Kidney capillary endothelial cell (primary cell): ENCODE data around the gene EML1.
"Not testable (repeated sequence)": the region's sequence is repeated elsewhere in the genome, so short reads cannot be mapped to it uniquely, and the experiment has no call there.

ENCODE experiments used
- DNase-seq: peaks from one replicate; pipeline ENCODE4 v3.0.0-alpha.2; 2018; ENCODE audit warnings: low spot score

EML1 gene

GRCh38 chr14:99938896-99939295, 145.7 kb downstream of the EML1 start:
- no peak for DNase-seq

- DNase-seq: no peak
These were observed 146.2 kb downstream of the EML1 start for GRCh38 chr14:99939421-99939820.

DNA sequence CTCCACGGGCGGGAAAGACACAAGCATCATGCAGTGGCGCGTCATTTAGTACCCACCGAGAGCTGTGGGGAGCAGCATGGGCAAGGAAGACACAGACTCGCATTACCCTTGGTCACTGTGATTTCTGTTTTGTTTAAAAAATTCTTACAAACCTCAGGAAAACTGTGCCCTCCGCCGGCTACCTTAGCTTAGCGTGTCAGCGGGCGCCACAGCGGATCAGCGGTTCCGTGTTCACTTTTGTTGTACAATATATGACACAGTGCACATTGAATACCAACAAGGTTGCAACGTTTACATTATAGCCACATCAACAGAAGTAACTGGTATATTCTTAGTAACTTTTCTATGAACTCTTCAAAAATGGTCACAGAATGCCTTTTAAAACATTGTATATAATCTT, 146.9 kb downstream of the EML1 start:
- no peak for DNase-seq

GRCh38 chr14:99941211-99941610, 148.0 kb downstream of the EML1 start:
- no peak for DNase-seq

- no peak for DNase-seq
These were observed 150.4 kb downstream of the EML1 start for GRCh38 chr14:99943620-99944019.

- DNase-seq: no peak
These were observed 151.0 kb downstream of the EML1 start for GRCh38 chr14:99944241-99944651.

- DNase-seq: no peak
These were observed 152.8 kb downstream of the EML1 start for GRCh38 chr14:99945732-99946651.

DNA sequence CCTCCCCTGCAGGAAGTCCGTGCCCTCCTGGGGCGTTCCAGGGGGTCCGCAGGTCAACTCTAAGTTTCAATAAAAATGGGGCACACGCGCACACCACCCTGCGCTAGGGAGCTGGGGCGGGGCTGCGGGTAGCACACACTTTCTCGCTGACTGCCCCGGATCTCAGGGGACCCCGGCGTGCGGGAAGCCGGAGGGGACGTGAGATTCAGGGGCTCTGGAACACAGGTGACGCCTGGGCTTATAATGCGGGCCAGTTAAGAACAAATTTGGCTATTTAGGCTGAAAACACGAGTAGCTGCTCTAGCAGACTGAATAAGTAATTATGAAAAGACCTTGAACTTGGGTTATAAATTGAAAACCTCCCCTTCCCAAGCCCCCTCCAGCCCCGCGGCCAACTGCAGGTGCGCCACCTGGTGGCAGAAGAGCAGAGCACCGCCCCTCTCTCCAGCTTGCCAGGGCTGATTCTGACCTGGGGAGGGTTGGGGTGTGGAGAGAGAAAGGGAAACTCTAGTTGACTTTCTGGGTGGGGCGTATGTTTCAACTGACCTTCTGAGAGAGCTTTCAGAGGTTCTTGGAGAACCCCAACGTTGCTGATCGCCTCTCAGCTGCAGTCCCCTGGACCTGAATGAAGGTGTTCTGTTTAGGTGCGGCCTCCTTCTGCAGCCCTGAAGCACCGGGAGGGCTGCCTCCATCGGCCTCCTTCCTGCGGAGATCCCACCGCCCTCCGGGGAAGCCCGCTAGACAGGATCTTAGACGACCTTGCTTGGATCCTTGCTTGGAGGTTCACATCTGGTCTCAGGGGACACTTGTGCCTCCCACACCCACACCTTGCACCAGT, 153.7 kb downstream of the EML1 start:
- DNase-seq: peak; percentile 22

- DNase-seq: no peak
These were observed 154.5 kb downstream of the EML1 start for GRCh38 chr14:99947695-99948094.

- not testable (repeated sequence) for DNase-seq
These were observed 156.0 kb downstream of the EML1 start for GRCh38 chr14:99949011-99949732.

DNA sequence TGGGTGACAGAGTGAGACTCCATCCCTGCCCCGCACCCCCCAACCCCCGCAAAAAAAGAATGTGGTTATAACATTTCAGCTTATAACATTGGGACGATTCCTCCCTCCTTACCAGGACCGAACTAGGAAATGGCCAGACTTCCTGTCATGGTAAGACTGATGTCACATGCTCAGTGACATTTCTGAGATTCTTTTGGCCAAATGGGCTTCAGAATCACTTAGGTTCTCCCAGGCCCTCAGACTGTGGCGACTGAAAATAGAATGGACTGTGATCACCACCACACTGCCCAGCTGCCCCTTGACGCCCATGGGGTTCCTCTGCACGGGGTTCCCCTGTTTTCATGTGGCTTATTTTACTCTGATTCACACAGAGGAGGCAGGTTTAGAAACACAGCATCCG, 157.0 kb downstream of the EML1 start:
- no peak for DNase-seq

DNA sequence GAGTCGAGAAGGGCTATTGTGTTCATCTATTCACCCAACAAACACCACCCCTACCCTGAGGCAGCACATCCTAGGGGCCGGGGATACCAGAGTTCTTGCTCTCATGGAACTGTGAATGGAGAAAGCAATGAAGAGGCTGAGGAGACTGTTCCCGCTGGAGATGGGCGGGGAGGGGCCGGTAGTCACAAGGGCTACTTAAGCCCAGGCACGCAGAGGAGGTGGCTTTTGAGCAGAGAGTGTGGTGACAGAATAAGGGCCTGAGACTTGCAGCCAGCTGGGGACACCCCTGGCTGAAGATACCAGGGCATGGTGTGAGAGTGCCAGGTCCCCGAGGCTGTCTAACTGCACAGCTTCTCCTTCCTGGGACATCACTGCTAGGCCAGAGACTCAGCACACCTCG, 157.9 kb downstream of the EML1 start:
- no peak for DNase-seq

- DNase-seq: no peak
These were observed 158.8 kb downstream of the EML1 start for GRCh38 chr14:99952039-99952438.

DNA sequence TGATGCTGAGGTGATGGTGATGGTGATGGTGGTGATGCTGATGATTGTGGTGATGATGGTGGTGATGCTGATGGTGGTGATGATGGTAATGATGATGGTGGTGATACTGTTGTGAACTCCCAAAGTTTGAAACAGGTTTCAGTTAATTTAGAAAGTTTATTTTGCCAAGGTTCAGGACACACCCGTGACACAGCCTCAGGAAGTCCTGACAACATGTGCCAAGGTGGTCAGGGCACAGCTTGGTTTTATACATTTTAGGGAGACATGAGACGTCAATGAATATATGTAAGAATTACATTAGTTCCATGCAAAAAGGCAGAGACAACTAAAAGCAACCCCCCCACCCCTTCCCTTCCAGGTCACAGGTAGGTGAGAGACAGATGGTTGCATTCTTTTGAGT, 159.2 kb downstream of the EML1 start:
- DNase-seq: no peak

DNA sequence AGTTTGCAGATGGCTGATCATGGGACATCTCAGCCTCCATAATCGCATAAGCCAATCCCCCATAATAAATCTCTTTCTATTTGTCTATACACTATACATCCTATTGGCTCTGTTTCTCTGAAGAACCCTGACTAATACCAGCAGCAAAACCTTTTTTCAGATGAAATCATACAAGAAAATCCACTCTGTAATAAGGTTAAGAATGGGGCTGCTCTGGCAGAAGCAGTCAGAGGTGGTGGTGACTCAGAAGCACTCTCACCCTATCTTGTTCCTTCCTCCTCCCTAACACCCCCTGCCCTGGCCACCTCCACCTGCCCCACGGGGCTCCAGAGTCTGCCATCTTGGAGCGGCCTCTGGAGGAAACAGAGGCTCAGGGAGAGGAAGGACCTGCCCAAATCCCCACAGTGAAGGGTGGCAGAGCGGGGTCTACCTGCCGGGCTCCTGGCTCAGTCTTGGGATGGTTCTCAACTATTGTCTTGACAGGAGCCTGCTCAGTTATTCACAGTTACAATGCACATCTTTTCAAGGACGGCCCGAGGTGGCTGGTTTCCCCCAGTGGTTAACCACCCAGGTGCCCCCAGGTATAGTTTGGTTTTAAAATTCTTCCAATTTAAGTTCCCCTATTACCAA, 162.7 kb downstream of the EML1 start:
- DNase-seq: no peak

- DNase-seq: no peak
These were observed 165.2 kb downstream of the EML1 start for GRCh38 chr14:99958380-99958779.

DNA sequence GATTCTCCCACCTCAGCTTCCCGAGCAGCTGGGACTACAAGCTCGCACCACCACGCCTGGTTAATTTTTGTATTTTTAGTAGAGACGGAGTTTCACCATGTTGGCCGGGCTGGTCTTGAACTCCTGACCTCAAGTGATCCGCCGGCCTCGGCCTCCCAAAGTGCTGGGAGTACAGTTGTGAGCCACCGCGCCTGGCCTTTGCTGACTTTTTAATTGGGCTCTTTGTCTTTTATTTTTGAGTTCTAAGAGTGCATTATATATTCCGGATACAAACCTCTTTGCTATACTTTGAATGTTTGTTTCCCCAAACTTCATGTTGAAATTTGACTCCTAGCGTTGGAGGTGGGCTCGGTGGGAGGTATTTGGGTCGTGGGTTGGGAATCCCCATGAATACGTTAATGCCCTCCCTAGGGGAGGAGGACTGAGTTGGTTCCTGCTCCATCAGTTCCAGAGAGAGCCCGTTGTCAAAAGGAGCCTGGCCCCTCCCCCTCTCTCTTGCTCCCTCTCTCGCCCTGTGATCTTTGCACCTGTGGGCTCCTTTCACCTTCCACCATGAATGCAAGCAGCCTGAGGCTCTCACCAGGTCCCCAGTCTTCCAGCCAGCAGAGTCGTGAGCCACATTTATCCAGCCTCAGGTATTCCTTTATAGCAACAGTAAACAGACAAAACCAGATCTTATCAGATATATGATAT, 168.8 kb downstream of the EML1 start:
- no peak for DNase-seq

- DNase-seq: no peak
These were observed 171.8 kb downstream of the EML1 start for GRCh38 chr14:99964979-99965378.

DNA sequence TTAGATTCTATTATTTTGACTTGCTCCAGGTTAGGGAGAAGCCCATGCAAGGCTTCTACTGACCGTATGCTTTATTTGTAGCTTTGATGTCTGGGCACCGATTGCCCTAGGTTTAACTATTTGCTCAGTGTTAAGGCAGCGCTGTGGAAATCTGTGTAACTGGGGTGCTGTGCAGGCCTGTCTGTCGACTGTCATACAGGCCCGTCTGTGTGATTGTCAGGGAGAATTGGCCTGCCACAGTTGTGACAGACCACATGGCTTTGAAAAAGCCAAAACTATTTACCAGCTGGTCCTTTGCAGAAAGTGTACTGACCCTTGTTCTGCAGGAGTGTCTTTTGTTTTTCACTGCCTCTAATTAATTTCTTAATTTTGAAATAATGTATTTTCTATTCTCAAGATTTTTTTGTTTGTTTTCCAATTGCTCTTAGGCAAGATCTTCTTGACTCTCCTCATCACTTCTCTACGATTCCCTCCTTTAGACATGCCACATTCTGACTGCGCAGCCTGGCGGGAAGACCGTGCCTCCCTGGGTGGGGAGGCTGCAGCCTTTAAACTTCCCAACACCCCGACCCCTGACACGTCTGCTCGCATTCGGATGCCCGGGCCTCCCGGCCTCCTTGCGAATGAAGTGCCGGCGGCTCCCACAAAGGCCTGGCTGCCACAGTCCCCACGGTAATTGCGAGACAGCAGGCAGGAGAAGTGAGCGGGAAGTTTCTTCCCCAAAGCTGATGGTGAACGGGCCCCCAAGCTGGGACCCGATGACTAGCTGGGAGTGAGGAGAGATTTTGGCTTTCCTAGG, 173.0 kb downstream of the EML1 start:
- DNase-seq: no peak

DNA sequence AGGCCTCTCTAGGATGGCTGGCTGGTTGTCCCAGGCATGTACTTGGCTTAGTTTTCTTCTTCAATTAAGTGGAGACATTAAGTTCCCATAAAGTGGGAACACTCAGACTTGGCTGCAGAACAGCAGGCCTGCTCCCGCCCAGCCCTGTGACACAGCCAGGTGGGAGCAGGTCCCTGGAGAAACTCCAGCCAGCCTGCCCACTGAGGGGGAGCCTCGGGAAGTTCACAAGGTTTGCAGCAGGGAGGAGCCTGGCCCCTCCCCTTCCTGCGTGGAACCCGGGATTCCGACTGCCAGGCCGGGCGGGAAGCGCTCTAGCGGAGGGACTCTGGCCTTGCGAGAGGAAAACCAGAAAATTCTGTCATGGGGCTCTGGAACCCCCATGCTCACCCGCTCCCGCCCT, 173.7 kb downstream of the EML1 start:
- DNase-seq: no peak
